A549 treated with DMSO at 1 μM for 4 hours (cell line): ENCODE measurements around the gene APOE. TPM values are rescaled to one million over a fixed set of nuclear protein-coding genes. Genes with fewer than 3 reads are reported as not detected.

Experiments
- total RNA-seq: library from RNA; stranded (reverse); fragments of 200-300 nt; extraction: Qiagen RNA extraction; gene quantifications from 5 replicates; pipeline ENCODE4 v1.2.3, GENCODE V29; 2022; ENCODE audit warnings: low read depth

Gene APOE
- 12.2 to 15.8 TPM (median 13.3 TPM) in 5 replicates for total RNA-seq

DNA sequence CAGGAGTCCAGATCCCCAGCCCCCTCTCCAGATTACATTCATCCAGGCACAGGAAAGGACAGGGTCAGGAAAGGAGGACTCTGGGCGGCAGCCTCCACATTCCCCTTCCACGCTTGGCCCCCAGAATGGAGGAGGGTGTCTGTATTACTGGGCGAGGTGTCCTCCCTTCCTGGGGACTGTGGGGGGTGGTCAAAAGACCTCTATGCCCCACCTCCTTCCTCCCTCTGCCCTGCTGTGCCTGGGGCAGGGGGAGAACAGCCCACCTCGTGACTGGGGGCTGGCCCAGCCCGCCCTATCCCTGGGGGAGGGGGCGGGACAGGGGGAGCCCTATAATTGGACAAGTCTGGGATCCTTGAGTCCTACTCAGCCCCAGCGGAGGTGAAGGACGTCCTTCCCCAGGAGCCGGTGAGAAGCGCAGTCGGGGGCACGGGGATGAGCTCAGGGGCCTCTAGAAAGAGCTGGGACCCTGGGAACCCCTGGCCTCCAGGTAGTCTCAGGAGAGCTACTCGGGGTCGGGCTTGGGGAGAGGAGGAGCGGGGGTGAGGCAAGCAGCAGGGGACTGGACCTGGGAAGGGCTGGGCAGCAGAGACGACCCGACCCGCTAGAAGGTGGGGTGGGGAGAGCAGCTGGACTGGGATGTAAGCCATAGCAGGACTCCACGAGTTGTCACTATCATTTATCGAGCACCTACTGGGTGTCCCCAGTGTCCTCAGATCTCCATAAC, at the start of gene APOE:
Gene APOE (plus strand): TSS at position 360 of the 724 bp plus-strand sequence. CDS start 829 bp downstream, outside the sequence.

DNA sequence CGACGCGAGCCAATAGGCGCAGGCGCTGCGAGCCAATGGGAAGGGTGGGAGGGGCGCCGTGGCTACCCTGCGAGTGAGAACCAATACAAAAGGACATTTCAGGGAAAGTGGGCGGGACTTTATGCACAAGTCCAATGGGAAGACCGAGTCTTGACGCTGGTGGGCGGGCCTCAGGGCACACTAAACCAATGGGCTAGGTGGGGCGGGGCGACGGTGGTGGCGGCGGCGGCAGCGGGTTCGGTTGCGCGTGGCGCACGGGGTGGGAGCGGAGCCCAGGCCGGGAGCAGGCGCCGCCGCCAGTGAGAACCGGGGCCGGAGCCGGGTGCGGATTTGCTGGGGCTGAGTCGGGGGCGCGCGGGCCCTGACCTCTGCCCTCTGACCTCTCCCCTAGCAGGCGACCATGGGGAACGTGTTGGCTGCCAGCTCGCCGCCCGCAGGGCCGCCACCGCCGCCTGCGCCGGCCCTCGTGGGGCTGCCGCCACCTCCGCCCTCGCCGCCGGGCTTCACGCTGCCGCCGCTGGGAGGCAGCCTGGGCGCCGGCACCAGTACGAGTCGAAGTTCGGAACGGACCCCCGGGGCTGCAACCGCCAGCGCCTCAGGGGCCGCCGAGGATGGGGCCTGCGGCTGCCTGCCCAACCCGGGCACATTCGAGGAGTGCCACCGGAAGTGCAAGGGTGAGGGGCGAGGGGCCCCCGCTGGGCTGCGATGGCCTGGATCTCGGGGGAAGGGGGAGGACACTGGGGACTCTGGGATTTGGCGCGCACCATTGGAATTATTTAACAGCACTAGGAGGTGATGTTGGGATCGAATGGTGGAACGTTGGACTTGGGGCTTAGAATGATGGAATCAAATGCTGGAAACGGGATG, 14.3 kb upstream of the APOE start, which contains the start of gene TOMM40:
Gene TOMM40 (plus strand): TSS at position 239 of the 867 bp plus-strand sequence. CDS start 162 bp downstream, at position 401.

DNA sequence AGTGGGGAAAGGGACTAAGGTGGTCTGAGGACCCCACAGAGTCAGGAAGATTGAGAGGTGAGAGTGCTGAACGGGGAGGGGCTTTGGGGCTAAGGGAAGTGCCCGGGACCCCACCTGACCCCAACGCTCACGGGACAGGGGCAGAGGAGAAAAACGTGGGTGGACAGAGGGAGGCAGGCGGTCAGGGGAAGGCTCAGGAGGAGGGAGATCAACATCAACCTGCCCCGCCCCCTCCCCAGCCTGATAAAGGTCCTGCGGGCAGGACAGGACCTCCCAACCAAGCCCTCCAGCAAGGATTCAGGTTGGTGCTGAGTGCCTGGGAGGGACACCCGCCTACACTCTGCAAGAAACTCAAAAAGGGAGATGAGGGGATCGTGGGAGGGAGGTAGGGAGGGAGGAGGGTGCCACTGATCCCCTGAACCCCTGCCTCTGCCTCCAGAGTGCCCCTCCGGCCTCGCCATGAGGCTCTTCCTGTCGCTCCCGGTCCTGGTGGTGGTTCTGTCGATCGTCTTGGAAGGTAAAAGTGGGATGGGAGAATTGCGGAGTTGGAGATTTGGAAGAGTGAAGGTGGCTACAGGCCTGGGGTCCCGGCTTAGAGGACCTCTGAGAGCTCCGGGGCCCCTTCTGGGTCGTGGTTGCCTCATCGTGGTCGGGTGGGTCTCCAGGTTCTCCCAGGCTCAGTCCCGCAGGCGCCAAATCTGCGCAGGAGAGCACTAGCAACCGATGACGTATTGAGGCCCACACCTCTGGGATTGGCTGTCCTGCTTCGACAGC, 9.0 kb downstream of the APOE start, which contains the start of gene APOC1:
Gene APOC1 (plus strand): TSS at position 176 of the 774 bp plus-strand sequence. CDS start 284 bp downstream, at position 460.

DNA sequence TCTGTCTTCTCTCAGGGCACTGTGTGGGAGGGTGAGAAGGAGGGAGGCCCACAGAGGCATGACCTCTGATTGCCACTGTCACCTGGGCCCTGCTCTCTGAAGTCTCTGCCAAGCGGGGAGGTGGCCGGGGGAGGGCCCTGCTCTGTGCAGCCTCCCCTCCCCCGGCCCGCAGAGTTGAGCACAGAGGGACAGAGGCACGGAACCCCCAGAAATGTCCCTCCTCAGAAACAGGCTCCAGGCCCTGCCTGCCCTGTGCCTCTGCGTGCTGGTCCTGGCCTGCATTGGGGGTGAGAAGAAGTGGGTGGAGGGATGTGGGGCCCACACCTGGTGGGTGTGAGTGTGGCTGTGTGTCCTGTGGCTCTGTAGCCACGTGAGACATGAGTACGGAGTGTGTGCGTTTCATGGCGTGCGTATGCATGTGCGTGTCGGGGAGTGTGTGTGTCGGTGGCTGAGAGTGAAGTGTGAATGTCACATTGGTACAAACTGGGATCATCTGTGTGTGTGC, 36.5 kb downstream of the APOE start, which contains the start of gene APOC4:
Gene APOC4 (plus strand): TSS at position 171 of the 505 bp plus-strand sequence. CDS start 41 bp downstream, at position 212.

DNA sequence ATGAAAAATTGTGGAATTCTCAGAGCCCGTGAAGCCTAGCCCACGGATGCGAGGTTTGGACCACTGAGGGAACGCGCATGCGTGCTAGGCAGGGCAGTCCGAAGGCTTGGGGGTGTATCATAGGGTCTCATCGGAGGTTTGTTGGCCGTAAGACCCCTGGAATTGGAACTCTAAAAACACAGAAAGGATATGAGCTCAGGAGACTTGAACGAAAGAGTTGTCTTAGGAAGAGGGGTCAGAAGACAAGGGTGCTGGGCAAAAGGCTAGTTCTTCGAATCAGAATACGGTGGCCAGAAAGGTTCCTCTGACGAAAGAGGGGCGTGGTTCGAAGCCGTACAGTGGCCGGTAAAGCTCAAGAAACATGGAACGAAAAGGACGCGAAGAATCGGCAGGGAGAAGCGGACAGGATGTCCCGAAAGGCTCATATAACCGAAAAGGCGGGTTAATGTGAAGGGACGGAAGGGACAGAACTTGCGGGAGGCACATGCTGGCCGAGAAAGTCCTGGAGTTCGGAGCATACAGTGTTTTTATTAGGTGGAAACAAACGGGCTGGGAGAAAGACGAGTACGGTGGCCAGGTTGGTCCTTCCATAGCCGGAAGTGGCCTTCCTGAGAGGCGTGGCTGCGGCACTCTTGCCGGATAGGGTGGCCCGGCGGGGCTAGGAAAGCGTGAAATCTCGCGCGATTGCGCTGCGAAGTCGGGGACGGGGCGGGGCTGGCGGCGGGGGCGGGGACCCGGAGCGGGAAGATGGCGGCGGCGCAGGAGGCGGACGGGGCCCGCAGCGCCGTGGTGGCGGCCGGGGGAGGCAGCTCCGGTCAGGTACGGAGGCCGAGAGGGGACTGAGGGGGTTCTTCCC, 49.3 kb downstream of the APOE start, which contains the start of gene CLPTM1:
Gene CLPTM1 (plus strand): TSS at position 732 of the 856 bp plus-strand sequence. CDS start 16 bp downstream, at position 748.

Other genes with a start within 250 kb of the APOE start
- gene CEACAM19, start 234.3 kb upstream of the APOE start, total RNA-seq: 9.3 to 13.6 TPM (median 9.5 TPM) in 5 replicates
- gene CEACAM16, start 206.6 kb upstream of the APOE start, total RNA-seq: 0.09 to 0.19 TPM (median 0.13 TPM) in 4 of 5 replicates, not detected in the other
- 55.3 to 116 TPM (median 89.8 TPM) in 5 replicates for gene BCL3, start 157.1 kb upstream of the APOE start, total RNA-seq
- gene CBLC, start 127.9 kb upstream of the APOE start, total RNA-seq: not detected in 5 replicates
- gene BCAM, start 96.7 kb upstream of the APOE start, total RNA-seq: 67.7 to 91.0 TPM (median 77.6 TPM) in 5 replicates
- gene NECTIN2, start 59.5 kb upstream of the APOE start, total RNA-seq: 75.5 to 88.4 TPM (median 83.4 TPM) in 5 replicates
- gene TOMM40, start 14.5 kb upstream of the APOE start, total RNA-seq: 206 to 267 TPM (median 230 TPM) in 5 replicates
- 109 to 128 TPM (median 117 TPM) in 5 replicates for gene APOC1, start 8.8 kb downstream of the APOE start, total RNA-seq
- not detected in 5 replicates for gene APOC4, start 36.4 kb downstream of the APOE start, total RNA-seq
- gene APOC2, start 40.3 kb downstream of the APOE start, total RNA-seq: not detected in 5 replicates
- gene CLPTM1, start 49.6 kb downstream of the APOE start, total RNA-seq: 136 to 197 TPM (median 165 TPM) in 5 replicates
- 41.9 to 59.2 TPM (median 49.1 TPM) in 5 replicates for gene RELB, start 95.7 kb downstream of the APOE start, total RNA-seq
- gene CLASRP, start 133.2 kb downstream of the APOE start, total RNA-seq: 54.6 to 69.9 TPM (median 62.3 TPM) in 5 replicates
- gene ZNF296, start 170.7 kb downstream of the APOE start, total RNA-seq: 6.6 to 9.2 TPM (median 7.7 TPM) in 5 replicates
- gene GEMIN7, start 173.5 kb downstream of the APOE start, total RNA-seq: 83.7 to 92.7 TPM (median 88.0 TPM) in 5 replicates
- 19.5 to 31.8 TPM (median 29.7 TPM) in 5 replicates for gene PPP1R37, start 187.4 kb downstream of the APOE start, total RNA-seq